Liver (tissue), 3 donors: ENCODE data around the gene TTC21A.

Experiments
- EGR1 ChIP-seq, 2 donors: IDR thresholded peaks; 2 replicates each; pipeline ENCODE4 v1.6.1; 2016 to 2018; ENCODE audit warnings: antibody characterized with exemption in 2 of 2, low read depth in 2 of 2
- GABPA ChIP-seq, 2 donors: IDR thresholded peaks in 1 of 2; conservative IDR thresholded peaks in 1 of 2; 2 replicates each; pipeline ENCODE4 v1.6.1; 2016; ENCODE audit warnings: antibody characterized with exemption in 2 of 2, mild to moderate bottlenecking in 1 of 2, moderate library complexity in 1 of 2
- JUND ChIP-seq, 2 donors: IDR thresholded peaks; 2 replicates each; pipeline ENCODE4 v1.6.1; 2016; ENCODE audit warnings: antibody characterized with exemption in 2 of 2
- SP1 ChIP-seq: IDR thresholded peaks from 2 replicates; pipeline ENCODE4 v1.6.1; 2018; ENCODE audit warnings: antibody characterized with exemption, mild to moderate bottlenecking
- YY1 ChIP-seq: IDR thresholded peaks from 2 replicates; pipeline ENCODE4 v1.6.1; 2016; ENCODE audit warnings: antibody characterized with exemption, mild to moderate bottlenecking
- TF ChIP-seq, protein P1 (sequence below): fragments of 150-350 bp; IDR thresholded peaks from 2 replicates; pipeline ENCODE4 v1.5.1; 2017; ENCODE audit warnings: improper control_type of control experiment, low read depth, low read length; ENCODE audit not compliant: missing input control
- donor health status: healthy.
- donor health status: healthy.

DNA sequence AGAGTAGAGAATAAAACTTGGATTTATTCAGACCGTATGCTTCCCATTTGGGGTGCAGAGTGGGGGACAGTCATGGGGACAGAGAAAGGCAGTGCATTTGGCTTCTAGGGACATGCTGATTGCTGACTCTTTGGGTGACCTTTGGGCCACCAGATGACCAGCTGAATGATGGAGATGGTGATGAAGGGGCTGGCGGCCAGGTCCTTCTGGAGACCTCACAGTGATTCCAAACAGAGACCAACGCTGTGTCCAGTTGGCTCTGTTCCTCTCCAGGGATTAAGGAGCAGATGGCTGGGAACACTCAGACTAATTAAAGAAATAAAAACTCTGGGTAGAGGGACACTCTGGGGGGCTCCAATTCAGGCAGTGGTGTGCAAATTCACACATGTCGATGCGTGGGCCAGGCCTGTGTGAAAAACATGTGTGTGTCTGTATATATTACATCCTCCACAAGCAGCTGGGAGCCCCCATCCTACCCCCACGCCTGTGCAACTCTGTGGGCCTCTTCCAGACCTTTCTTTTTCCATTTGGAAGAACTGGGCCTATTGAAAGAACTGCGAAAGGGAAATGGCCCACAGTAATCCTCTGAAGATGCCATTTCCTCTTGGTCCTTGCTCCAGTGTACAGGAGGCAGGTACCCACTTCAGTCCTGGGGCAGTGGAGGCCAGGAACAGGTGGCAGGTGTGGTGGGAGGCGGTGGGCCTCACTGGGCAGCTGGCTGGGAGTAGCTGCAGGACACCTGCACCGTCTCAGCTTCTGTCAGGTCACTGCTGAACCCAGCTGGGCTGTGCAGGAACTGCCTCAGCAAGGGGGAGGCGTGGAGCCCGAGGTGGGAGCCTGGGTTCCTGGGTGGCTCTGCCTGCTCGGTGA is 76.0 kb downstream of the TTC21A start:
- TF ChIP-seq, protein P1, sequence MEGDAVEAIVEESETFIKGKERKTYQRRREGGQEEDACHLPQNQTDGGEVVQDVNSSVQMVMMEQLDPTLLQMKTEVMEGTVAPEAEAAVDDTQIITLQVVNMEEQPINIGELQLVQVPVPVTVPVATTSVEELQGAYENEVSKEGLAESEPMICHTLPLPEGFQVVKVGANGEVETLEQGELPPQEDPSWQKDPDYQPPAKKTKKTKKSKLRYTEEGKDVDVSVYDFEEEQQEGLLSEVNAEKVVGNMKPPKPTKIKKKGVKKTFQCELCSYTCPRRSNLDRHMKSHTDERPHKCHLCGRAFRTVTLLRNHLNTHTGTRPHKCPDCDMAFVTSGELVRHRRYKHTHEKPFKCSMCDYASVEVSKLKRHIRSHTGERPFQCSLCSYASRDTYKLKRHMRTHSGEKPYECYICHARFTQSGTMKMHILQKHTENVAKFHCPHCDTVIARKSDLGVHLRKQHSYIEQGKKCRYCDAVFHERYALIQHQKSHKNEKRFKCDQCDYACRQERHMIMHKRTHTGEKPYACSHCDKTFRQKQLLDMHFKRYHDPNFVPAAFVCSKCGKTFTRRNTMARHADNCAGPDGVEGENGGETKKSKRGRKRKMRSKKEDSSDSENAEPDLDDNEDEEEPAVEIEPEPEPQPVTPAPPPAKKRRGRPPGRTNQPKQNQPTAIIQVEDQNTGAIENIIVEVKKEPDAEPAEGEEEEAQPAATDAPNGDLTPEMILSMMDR, result no peak
- TF ChIP-seq YY1 (no peak), EGR1 (IDR thresholded peaks at IDR 0.05; ENCODE audit: low read depth in 2 of 2) (no peak), JUND (IDR thresholded peaks at IDR 0.05) (no peak), SP1 (no peak), GABPA (IDR thresholded peaks at IDR 0.05 in 1 of 2, conservative IDR thresholded peaks at IDR 0.05 in 1 of 2) (no peak)
